GM12878 (cell line): ENCODE measurements around the gene STAT3. TPM values are rescaled to one million over a fixed set of nuclear protein-coding genes. Genes with fewer than 3 reads are reported as not detected.

Experiments
- ATAC-seq: fragments of 200-7000 bp; cut with Tn5 transposase; 3 replicates; pipeline ENCODE4 v1.9.1; 2020; ENCODE audit warnings: mild to moderate bottlenecking, moderate library complexity
- BruUV-seq: library from RNA; stranded (reverse); fragments of 400-500 nt; replicated peaks from 2 replicates; lab custom pipeline; 2021; lab: Mats Ljungman, UMichigan
- CTCF ChIA-PET: fragments of 300-600 bp; sonication (Branson Sonifier 250); formaldehyde crosslinking; extraction: SDS; loops from one replicate; lab custom pipeline; 2021; ENCODE audit warnings: inconsistent platforms; lab: Yijun Ruan, JAX
- POLR2A ChIA-PET: fragments of 350-600 bp; formaldehyde crosslinking; extraction: SDS; loops from one replicate; lab custom pipeline; 2021; ENCODE audit warnings: inconsistent platforms; lab: Charles Lee
- RAD21 ChIA-PET: fragments of 300-600 bp; sonication (Branson Sonifier 250); formaldehyde crosslinking; loops from one replicate; lab custom pipeline; 2023; ENCODE audit warnings: antibody characterized with exemption; ENCODE audit not compliant: unreplicated experiment; lab: Charles Lee
- SMC1A ChIA-PET: fragments of 300-600 bp; sonication (Branson Sonifier 250); formaldehyde crosslinking; loops from one replicate; lab custom pipeline; 2023; ENCODE audit not compliant: unreplicated experiment, uncharacterized antibody; lab: Charles Lee
- DNase-seq: peaks from one replicate; pipeline ENCODE4 v3.0.0-alpha.2; 2011; ENCODE audit warnings: low read depth, low spot score
- FAIRE-seq: peaks from 3 replicates; lab custom pipeline; 2011; peaks lifted over from hg19 to GRCh38; lab: Jason Lieb, UNC
- H2AFZ ChIP-seq: 2 replicates; pipeline ENCODE4 v1.6.0; 2011; ENCODE audit warnings: low read depth, low read length, control low read depth; ENCODE audit not compliant: control insufficient read depth
- H3K27ac ChIP-seq: 2 replicates; pipeline ENCODE4 v1.5.1; 2011; ENCODE audit warnings: control low read depth; ENCODE audit not compliant: control insufficient read depth, insufficient read depth
- H3K27me3 ChIP-seq, 2 experiments: replicated peaks in 1 of 2; 2 replicates each; pipeline versions ENCODE4 v1.6.0 to v1.6.1; 2011; ENCODE audit warnings: low read length in 1 of 2; ENCODE audit not compliant: control insufficient read depth in 2 of 2, insufficient read depth in 2 of 2
- H3K36me3 ChIP-seq, 2 experiments: 2 replicates each; pipeline ENCODE4 v1.5.1; 2011; ENCODE audit warnings: low read length in 1 of 2; ENCODE audit not compliant: control insufficient read depth in 2 of 2, insufficient read depth in 2 of 2
- H3K4me1 ChIP-seq: 2 replicates; pipeline ENCODE4 v1.6.1; 2011; ENCODE audit warnings: mild to moderate bottlenecking, low read length, moderate library complexity, mixed read lengths; ENCODE audit not compliant: control insufficient read depth, insufficient read depth
- H3K4me2 ChIP-seq: 2 replicates; pipeline ENCODE4 v1.6.0; 2011; ENCODE audit warnings: control low read depth; ENCODE audit not compliant: control insufficient read depth, insufficient read depth
- H3K4me3 ChIP-seq: fragments of 200-600 bp; sonication (generic); 2 replicates; pipeline ENCODE4 v1.5.1; 2016
- H3K79me2 ChIP-seq: 2 replicates; pipeline ENCODE4 v1.6.0; 2011; ENCODE audit warnings: low read length; ENCODE audit not compliant: control insufficient read depth, insufficient read depth
- H3K9ac ChIP-seq: 2 replicates; pipeline ENCODE4 v1.8.0; 2011; ENCODE audit warnings: low read length, control low read depth, mixed read lengths; ENCODE audit not compliant: control insufficient read depth, insufficient read depth
- H3K9me3 ChIP-seq: replicated peaks from 3 replicates; pipeline ENCODE4 v1.5.1; 2011; ENCODE audit warnings: mild to moderate bottlenecking, low read length; ENCODE audit not compliant: control insufficient read depth, insufficient read depth
- H4K20me1 ChIP-seq: 2 replicates; pipeline ENCODE4 v1.6.0; 2011; ENCODE audit not compliant: control insufficient read depth, insufficient read depth
- CHD4 ChIP-seq: fragments of 200-600 bp; sonication (generic); IDR thresholded peaks from 2 replicates; pipeline ENCODE4 v1.6.1; 2016; ENCODE audit warnings: mild to moderate bottlenecking
- KAT2A ChIP-seq: conservative IDR thresholded peaks from 2 replicates; pipeline ENCODE4 v1.6.1; 2011; ENCODE audit warnings: low read depth, low read length; ENCODE audit not compliant: control insufficient read depth
- LARP7 ChIP-seq: fragments of 450-650 bp; IDR thresholded peaks from 2 replicates; pipeline ENCODE4 v1.6.1; 2017; ENCODE audit warnings: mild to moderate bottlenecking
- POLR2A ChIP-seq: IDR thresholded peaks from 2 replicates; pipeline ENCODE4 v1.6.1; 2011; ENCODE audit warnings: low read depth, mild to moderate bottlenecking, low read length
- RFX5 ChIP-seq: IDR thresholded peaks from 2 replicates; pipeline ENCODE4 v1.6.1; 2011; ENCODE audit warnings: low read depth, low read length, improper control_type of control experiment
- SIX5 ChIP-seq: IDR thresholded peaks from 2 replicates; pipeline ENCODE4 v1.6.1; 2011; ENCODE audit warnings: mild to moderate bottlenecking, low read depth, low read length, moderate library complexity; ENCODE audit not compliant: severe bottlenecking
- TBL1XR1 ChIP-seq: IDR thresholded peaks from 2 replicates; pipeline ENCODE4 v1.6.1; 2012; ENCODE audit warnings: low read depth, low read length, improper control_type of control experiment
- WGBS: methylation state at CpG from one replicate; pipeline ENCODE4 v1.1.6; 2016; ENCODE audit warnings: low lambda C conversion rate; ENCODE audit not compliant: insufficient replicate concordance, insufficient coverage; ENCODE audit errors: missing lambda C conversion rate; 5-methylcytosine and 5-hydroxymethylcytosine counted together
- in situ Hi-C: fragments of 300-500 bp; cut with MboI; formaldehyde crosslinking; loops from 9 replicates; pipeline ENCODE4 v1.14.3; 2018; ENCODE audit warnings: mixed read lengths
- intact Hi-C: fragments of 100-400 bp; cut with micrococcal nuclease; formaldehyde crosslinking; loops from one replicate; pipeline ENCODE4 v1.14.2; 2022; ENCODE audit not compliant: unreplicated experiment
- polyA plus RNA-seq, 11 experiments: library from polyadenylated mRNA; depleted of rRNA in 4 of 11; unstranded in 6 of 11; stranded (reverse) in 5 of 11; fragments of >200 nt; fragmentation: Nextera tagmentation in 4 of 11; fragmentation: Illumina TruSeq in 1 of 11; extraction: Ambion mirVana in 4 of 11; extraction: Trizol in 1 of 11; gene quantifications; 1 replicate in 1 of 11; 2 replicates in 10 of 11; pipeline versions ENCODE4 v1.2.1 to v1.2.3, GENCODE V29; 2011 to 2016; ENCODE audit warnings: inconsistent platforms in 2 of 11, missing spikeins in 2 of 11, low read depth in 1 of 11
- total RNA-seq, 4 experiments: library from RNA; depleted of rRNA in 3 of 4; stranded (reverse); fragments of >200 nt in 3 of 4; fragmentation: Illumina TruSeq in 1 of 4; extraction: Trizol in 1 of 4; gene quantifications; 2 replicates each; pipeline versions ENCODE4 v1.2.1 to v1.2.3, GENCODE V29; 2013 to 2021
- TF ChIP-seq, protein P1 (sequence below): IDR thresholded peaks from 2 replicates; pipeline ENCODE4 v1.6.1; 2012; ENCODE audit warnings: low read depth, low read length, improper control_type of control experiment

STAT3 gene
- total and polyA plus RNA-seq, 10 of the 15 experiments (the other 5 are each of a cell fraction or from before 2014, with no cell fraction given) = 18.4 to 96.4 (median 60.9) TPM

DNA sequence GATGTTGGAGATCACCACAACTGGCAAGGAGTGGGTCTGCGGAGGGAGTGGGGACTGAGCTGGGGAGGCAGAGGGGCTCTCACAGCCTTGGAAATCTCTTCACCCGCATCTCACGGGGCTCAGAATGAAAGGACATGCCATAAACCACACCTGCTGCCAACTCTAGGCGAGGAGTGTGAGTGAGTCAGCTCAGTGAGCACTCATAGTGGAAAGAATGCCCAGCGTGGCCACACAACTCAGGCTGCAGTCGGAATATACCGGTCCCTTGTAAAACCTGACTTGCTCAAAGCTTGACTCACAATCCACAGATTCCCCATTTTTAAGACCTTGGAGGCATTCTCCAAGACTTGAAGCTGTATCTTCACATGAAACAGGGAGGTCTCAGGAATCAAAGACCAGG, 63.2 kb downstream of the STAT3 start:
- intact Hi-C loops = no loop called here
- no TSS peak for BruUV-seq
- RAD21 ChIA-PET = interaction anchor here (0.6 to 21.1 kb wide), 4 partner anchors 11 to 143 kb away, joined by 3 to 373 read pairs (median 4); no protein-coding TSS in a partner anchor
- Histone ChIP-seq H3K4me2 (no peak overlapping the region), H2AFZ (no peak overlapping the region), H3K27ac (no peak overlapping the region), H4K20me1 (no peaks in the 10 kb centered on the region), H3K36me3 (peaks cover 9 to 32% of the 10 kb centered on the region in 2 experiments), H3K9ac (no peak overlapping the region), H3K4me1 (peaks cover 12% of the 10 kb centered on the region), H3K9me3 (no peaks in the 10 kb centered on the region), H3K4me3 (no peak overlapping the region), H3K27me3 (no peaks in the 10 kb centered on the region), H3K79me2 (no peaks in the 10 kb centered on the region)
- in situ Hi-C loops = no loop called here
- CTCF ChIA-PET = interaction anchor here (0.7 to 22.1 kb wide), 7 partner anchors 11 to 101 kb away, joined by 3 to 732 read pairs (median 4); partner anchors contain the start of gene STAT3
- POLR2A ChIA-PET = interaction anchor here (1.4 kb wide), 1 partner anchor 72 kb away, joined by 4 read pairs; no protein-coding TSS in a partner anchor
- TF ChIP-seq CHD4 = no peak
- no peak for TF ChIP-seq KAT2A
- TF ChIP-seq, protein P1, sequence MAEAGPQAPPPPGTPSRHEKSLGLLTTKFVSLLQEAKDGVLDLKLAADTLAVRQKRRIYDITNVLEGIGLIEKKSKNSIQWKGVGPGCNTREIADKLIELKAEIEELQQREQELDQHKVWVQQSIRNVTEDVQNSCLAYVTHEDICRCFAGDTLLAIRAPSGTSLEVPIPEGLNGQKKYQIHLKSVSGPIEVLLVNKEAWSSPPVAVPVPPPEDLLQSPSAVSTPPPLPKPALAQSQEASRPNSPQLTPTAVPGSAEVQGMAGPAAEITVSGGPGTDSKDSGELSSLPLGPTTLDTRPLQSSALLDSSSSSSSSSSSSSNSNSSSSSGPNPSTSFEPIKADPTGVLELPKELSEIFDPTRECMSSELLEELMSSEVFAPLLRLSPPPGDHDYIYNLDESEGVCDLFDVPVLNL = no peak
- TF ChIP-seq TBL1XR1 = no peak
- no peak for TF ChIP-seq LARP7
- TF ChIP-seq SIX5 = no peak
- TF ChIP-seq RFX5 = no peak
- no peak for TF ChIP-seq POLR2A
- ATAC-seq = no peak
- FAIRE-seq = no peak
- whole genome bisulfite sequencing = 94% methylated on average over 7 of the region's 7 CpGs
- no peak for DNase-seq
- SMC1A ChIA-PET = interaction anchor here (0.7 to 23.8 kb wide), 4 partner anchors 11 to 74 kb away, joined by 3 to 528 read pairs (median 4); partner anchors contain the start of gene STAT3
